Esophagus muscularis mucosa (tissue), 4 donors: ENCODE results near the gene ZIK1. TPM values are rescaled to one million over a fixed set of nuclear protein-coding genes. Genes with fewer than 3 reads are reported as not detected.

Experiments used
- DNase-seq: peaks from one replicate; pipeline ENCODE4 v3.0.0-alpha.2; 2017; ENCODE audit errors: extremely low spot score
- H3K27ac ChIP-seq, 4 donors: fragments of 200-600 bp; sonication (generic); replicated peaks in 1 of 4; 1 replicate in 3 of 4; 2 replicates in 1 of 4; pipeline ENCODE4 v1.5.1; 2016 to 2019; ENCODE audit warnings: mild to moderate bottlenecking in 1 of 4
- H3K27me3 ChIP-seq, 4 donors: fragments of 200-600 bp; sonication (generic); one replicate each; pipeline versions ENCODE4 v1.5.1 to v1.6.0; 2016 to 2019
- H3K36me3 ChIP-seq, 4 donors: fragments of 200-600 bp; sonication (generic); one replicate each; pipeline ENCODE4 v1.5.1; 2016 to 2019
- H3K4me1 ChIP-seq, 4 donors: fragments of 200-600 bp; sonication (generic); one replicate each; pipeline ENCODE4 v1.5.1; 2016 to 2019
- H3K4me3 ChIP-seq, 4 donors: fragments of 200-600 bp; sonication (generic); 1 replicate in 2 of 4; 2 replicates in 2 of 4; pipeline ENCODE4 v1.5.1; 2016 to 2019; ENCODE audit warnings: mild to moderate bottlenecking in 4 of 4, moderate library complexity in 1 of 4
- H3K9me3 ChIP-seq, 4 donors: fragments of 200-600 bp; sonication (generic); 1 replicate in 3 of 4; 2 replicates in 1 of 4; pipeline ENCODE4 v1.5.1; 2016 to 2019
- CTCF ChIP-seq, 3 experiments: fragments of 200-600 bp in 2 of 3; fragments of 450-650 bp in 1 of 3; sonication (generic) in 2 of 3; IDR thresholded peaks; one replicate each; pipeline ENCODE4 v1.5.1; 2017 to 2019; ENCODE audit warnings: antibody characterized with exemption in 3 of 3, mild to moderate bottlenecking in 2 of 3, moderate library complexity in 1 of 3
- EP300 ChIP-seq: sonication (generic); formaldehyde crosslinking; IDR thresholded peaks from one replicate; pipeline ENCODE4 v1.6.1; 2017; ENCODE audit warnings: antibody characterized with exemption
- POLR2A ChIP-seq: fragments of 450-650 bp; IDR thresholded peaks from one replicate; pipeline ENCODE4 v1.6.1; 2017; ENCODE audit warnings: antibody characterized with exemption, moderate library complexity, mild to moderate bottlenecking, low read depth
- POLR2AphosphoS5 ChIP-seq, 2 donors: sonication (generic); formaldehyde crosslinking; IDR thresholded peaks; one replicate each; pipeline ENCODE4 v1.6.1; 2017; ENCODE audit warnings: antibody characterized with exemption in 2 of 2
- WGBS: methylation state at CpG from one replicate; pipeline ENCODE4 v1.1.5; 2018; 5-methylcytosine and 5-hydroxymethylcytosine counted together
- intact Hi-C: fragments of 100-400 bp; cut with DNase I; formaldehyde crosslinking; loops from one replicate; pipeline ENCODE4 v1.15.1; 2023
- total RNA-seq, 4 donors: library from RNA; depleted of rRNA; stranded (reverse); fragments of >200 nt; gene quantifications; one replicate each; pipeline versions ENCODE4 v1.1.0 to v1.2.1, GENCODE V29; 2016

Gene ZIK1
- total RNA-seq, 4 donors from 2014 or later = 3.7 to 9.8 (median 6.4) TPM

- Histone ChIP-seq H3K4me1 (peaks cover 18 to 25% (median 24%) of the 10 kb centered on the region in 4 donors), H3K4me3 (peak within 1 kb of the TSS; percentile 76 to 100 (median 98)), H3K9me3 (peaks cover 0 to 56% (median 43%) of the 10 kb centered on the region in 4 donors), H3K36me3 (peaks cover 30 to 37% (median 33%) of the 10 kb centered on the region in 4 donors), H3K27me3 (no peaks in the 10 kb centered on the region), H3K27ac (peak within 1 kb of the TSS; percentile 66 to 83 (median 80))
- intact Hi-C loops = loop anchor here (5.0 kb wide), 1 partner anchor 54 kb away; the partner anchor contains the start of gene ZNF211
- peak; percentile 99 for DNase-seq
- WGBS = 0% methylated on average over 12 of the region's 62 CpGs
- TF ChIP-seq POLR2AphosphoS5 (IDR thresholded peaks at IDR 0.05) (peak; percentile 73 to 91), POLR2A (no peak), CTCF (IDR thresholded peaks at IDR 0.05) (peak; percentile 19 to 27 (median 22)), EP300 (no peak)
These were observed 5.3 kb upstream of the ZIK1 start, which contains the start of gene ZNF416 for GRCh38 chr19:57578487-57579205. Gene ZNF416, minus strand, starts transcription at chr19:57578911. Its CDS starts 207 bp downstream, at chr19:57578704.

- intact Hi-C loops = no loop called here
- Histone ChIP-seq H3K36me3 (peaks cover 5 to 28% (median 9%) of the 10 kb centered on the region in 4 donors), H3K27ac (peak overlapping the region in 3 of 4 donors; percentile 11 to 66 (median 37)), H3K4me1 (peaks cover 25 to 30% (median 27%) of the 10 kb centered on the region in 4 donors), H3K4me3 (peak overlapping the region; percentile 66 to 87 (median 76)), H3K27me3 (no peaks in the 10 kb centered on the region), H3K9me3 (peaks cover 12 to 48% (median 30%) of the 10 kb centered on the region in 4 donors)
- no peak for DNase-seq
- WGBS = 65% methylated on average over 7 of the region's 21 CpGs
- TF ChIP-seq CTCF (IDR thresholded peaks at IDR 0.05) = no peak
- no peak for TF ChIP-seq EP300
- no peak for TF ChIP-seq POLR2A
- TF ChIP-seq POLR2AphosphoS5 (IDR thresholded peaks at IDR 0.05) = no peak
These were observed 833 bp upstream of the ZIK1 start for GRCh38 chr19:57583104-57583520.

- H3K36me3 ChIP-seq = peaks cover 35 to 66% (median 48%) of the 10 kb centered on the region in 4 donors
- intact Hi-C loops = no loop called here
- peaks cover 17 to 20% (median 18%) of the 10 kb centered on the region in 4 donors for H3K4me1 ChIP-seq
- H3K27me3 ChIP-seq = no peaks in the 10 kb centered on the region
- H3K4me3 ChIP-seq = no peak overlapping the region
- no peak for DNase-seq
- WGBS = 100% methylated on average over 1 of the region's 1 CpG
- H3K27ac ChIP-seq = no peak overlapping the region
- TF ChIP-seq POLR2AphosphoS5 (IDR thresholded peaks at IDR 0.05) (no peak), EP300 (no peak), CTCF (IDR thresholded peaks at IDR 0.05) (no peak), POLR2A (no peak)
- peaks cover 22 to 91% (median 75%) of the 10 kb centered on the region in 4 donors for H3K9me3 ChIP-seq
These were observed 3.6 kb downstream of the ZIK1 start for GRCh38 chr19:57587529-57587928.

- Histone ChIP-seq H3K9me3 (peaks cover 0 to 35% (median 16%) of the 10 kb centered on the region in 4 donors), H3K4me1 (peaks cover 7 to 20% (median 20%) of the 10 kb centered on the region in 4 donors), H3K27ac (peak overlapping the region; percentile 47 to 70 (median 60)), H3K4me3 (peak overlapping the region; percentile 79 to 91 (median 83)), H3K27me3 (no peaks in the 10 kb centered on the region), H3K36me3 (peaks cover 2 to 18% (median 11%) of the 10 kb centered on the region in 4 donors)
- DNase-seq = no peak
- intact Hi-C loops = no loop called here
- WGBS = 58% methylated on average over 8 of the region's 8 CpGs
- no peak for TF ChIP-seq POLR2A
- no peak for TF ChIP-seq EP300
These were observed 15.4 kb downstream of the ZIK1 start for GRCh38 chr19:57599377-57599760.

GRCh38 chr19:57599761-57600383 is 15.9 kb downstream of the ZIK1 start, which contains the start of gene ZNF530:
Gene ZNF530, plus strand, starts transcription at chr19:57599885. Its CDS starts 4,461 bp downstream, at chr19:57604346.
- H3K27me3 ChIP-seq = no peaks in the 10 kb centered on the region
- TF ChIP-seq POLR2AphosphoS5 (IDR thresholded peaks at IDR 0.05) = peak; percentile 88 to 95
- TF ChIP-seq CTCF (IDR thresholded peaks at IDR 0.05) = no peak
- TF ChIP-seq EP300 = no peak
- TF ChIP-seq POLR2A = no peak
- intact Hi-C loops = no loop called here
- H3K4me1 ChIP-seq = peaks cover 7 to 20% (median 20%) of the 10 kb centered on the region in 4 donors
- peak within 1 kb of the TSS; percentile 47 to 70 (median 60) for H3K27ac ChIP-seq
- peaks cover 7 to 23% (median 16%) of the 10 kb centered on the region in 4 donors for H3K36me3 ChIP-seq
- peak within 1 kb of the TSS; percentile 79 to 91 (median 83) for H3K4me3 ChIP-seq
- peak; percentile 98 for DNase-seq
- H3K9me3 ChIP-seq = peaks cover 0 to 35% (median 20%) of the 10 kb centered on the region in 4 donors
- WGBS = under 1% methylated on average over 17 of the region's 53 CpGs
